ENCODE results near the gene NT5C1A.
A peak's percentile ranks its signal among the peaks of the same experiment; 100 is the strongest.

The NT5C1A gene

GRCh38 chr1:39615086-39615673 is 56.7 kb downstream of the NT5C1A start:
- Histone ChIP-seq H4K20me1 (ENCODE audit: insufficient read depth, low read length) (no peaks in the 10 kb centered on the region), H3K9me3 (ENCODE audit: insufficient read depth, low read length) (no peaks in the 10 kb centered on the region), H3K27me3 (ENCODE audit: low read depth, low read length) (no peaks in the 10 kb centered on the region), H3K9ac (ENCODE audit: low read length) (no peak overlapping the region), H3K27ac (ENCODE audit: low read length) (no peak overlapping the region), H3K4me1 (ENCODE audit: low read length) (no peaks in the 10 kb centered on the region), H3K36me3 (replicated peaks; ENCODE audit: low read depth, low read length) (no peaks in the 10 kb centered on the region), H2AFZ (ENCODE audit: low read depth, low read length) (no peak overlapping the region), H3K79me2 (ENCODE audit: low read length) (no peaks in the 10 kb centered on the region), H3K4me2 (ENCODE audit: low read length) (no peak overlapping the region), H3K4me3 (ENCODE audit: low read length) (no peak overlapping the region)
- TF ChIP-seq EZH2phosphoT487 (IDR thresholded peaks at IDR 0.05; ENCODE audit: low read depth) (no peak), CTCF (IDR thresholded peaks at IDR 0.05; ENCODE audit: low read depth, low read length) (no peak)

DNA sequence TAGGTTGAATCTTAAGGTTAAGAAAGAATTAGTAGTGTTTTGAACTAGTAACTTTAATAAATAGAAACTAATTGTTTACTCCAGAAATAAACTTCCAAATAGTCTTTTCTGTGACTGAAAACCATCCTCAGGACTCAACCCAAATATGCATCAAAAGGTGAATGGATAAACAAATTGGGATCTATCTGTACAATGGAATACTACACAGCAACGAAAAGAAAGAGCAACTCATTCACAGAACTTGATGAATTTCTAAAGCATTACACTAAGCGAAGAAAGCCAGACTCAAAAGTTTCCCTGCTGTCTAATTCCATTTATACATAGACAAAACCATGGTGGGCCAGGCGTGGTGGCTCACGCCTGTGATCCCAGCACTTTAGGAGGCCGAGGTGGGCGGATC is 57.4 kb downstream of the NT5C1A start:
- H3K27me3 ChIP-seq (ENCODE audit: low read depth, low read length), result no peaks in the 10 kb centered on the region
- H3K9ac ChIP-seq (ENCODE audit: low read length), result no peak overlapping the region

DNA sequence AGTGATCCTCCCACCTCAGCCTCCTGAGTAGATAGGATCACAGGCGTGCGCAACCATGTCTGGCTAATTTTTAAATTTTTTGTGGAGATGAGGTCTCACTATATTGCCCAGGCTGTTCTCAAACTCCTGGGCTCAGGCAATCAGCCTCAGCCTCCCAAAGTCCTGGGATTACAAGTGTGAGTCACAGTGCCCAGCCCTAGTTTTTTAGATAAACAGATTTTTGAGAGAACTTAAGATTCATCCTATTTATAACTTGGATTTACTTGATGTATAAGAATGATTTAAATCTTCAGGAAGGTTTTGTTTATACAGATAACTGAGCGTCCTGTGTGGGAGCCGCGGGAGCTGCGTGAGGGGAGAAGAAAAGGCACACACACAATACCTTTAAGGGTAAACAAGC is 58.7 kb downstream of the NT5C1A start:
- no peaks in the 10 kb centered on the region for H3K27me3 ChIP-seq (ENCODE audit: low read depth, low read length)
- no peak overlapping the region for H2AFZ ChIP-seq (ENCODE audit: low read depth, low read length)
- no peaks in the 10 kb centered on the region for H4K20me1 ChIP-seq (ENCODE audit: insufficient read depth, low read length)
- H3K4me3 ChIP-seq (ENCODE audit: low read length), result no peak overlapping the region
- TF ChIP-seq EZH2phosphoT487 (IDR thresholded peaks at IDR 0.05; ENCODE audit: low read depth), result no peak
- TF ChIP-seq CTCF (IDR thresholded peaks at IDR 0.05; ENCODE audit: low read depth, low read length), result no peak
- H3K9me3 ChIP-seq (ENCODE audit: insufficient read depth, low read length), result no peaks in the 10 kb centered on the region
- no peak overlapping the region for H3K4me2 ChIP-seq (ENCODE audit: low read length)
- no peak overlapping the region for H3K9ac ChIP-seq (ENCODE audit: low read length)
- peaks cover 3% of the 10 kb centered on the region; the same call in 1 of the 2 replicates for H3K4me1 ChIP-seq (ENCODE audit: low read length)
- no peak overlapping the region for H3K27ac ChIP-seq (ENCODE audit: low read length)
- no peaks in the 10 kb centered on the region for H3K79me2 ChIP-seq (ENCODE audit: low read length)
- no peaks in the 10 kb centered on the region for H3K36me3 ChIP-seq (replicated peaks; ENCODE audit: low read depth, low read length)

More for the DNA sequence above, 57.4 kb downstream of the NT5C1A start:
- no peaks in the 10 kb centered on the region for H3K9me3 ChIP-seq (ENCODE audit: insufficient read depth, low read length)
- no peak overlapping the region for H2AFZ ChIP-seq (ENCODE audit: low read depth, low read length)
- H3K79me2 ChIP-seq (ENCODE audit: low read length), result no peaks in the 10 kb centered on the region
- H3K27ac ChIP-seq (ENCODE audit: low read length), result no peak overlapping the region
- no peak overlapping the region for H3K4me2 ChIP-seq (ENCODE audit: low read length)
- H4K20me1 ChIP-seq (ENCODE audit: insufficient read depth, low read length), result no peaks in the 10 kb centered on the region
- H3K36me3 ChIP-seq (replicated peaks; ENCODE audit: low read depth, low read length), result no peaks in the 10 kb centered on the region
- TF ChIP-seq EZH2phosphoT487 (IDR thresholded peaks at IDR 0.05; ENCODE audit: low read depth), result no peak
- TF ChIP-seq CTCF (IDR thresholded peaks at IDR 0.05; ENCODE audit: low read depth, low read length), result no peak
- no peak overlapping the region for H3K4me3 ChIP-seq (ENCODE audit: low read length)
- peaks cover under 1% of the 10 kb centered on the region; the same call in 1 of the 2 replicates for H3K4me1 ChIP-seq (ENCODE audit: low read length)

DNA sequence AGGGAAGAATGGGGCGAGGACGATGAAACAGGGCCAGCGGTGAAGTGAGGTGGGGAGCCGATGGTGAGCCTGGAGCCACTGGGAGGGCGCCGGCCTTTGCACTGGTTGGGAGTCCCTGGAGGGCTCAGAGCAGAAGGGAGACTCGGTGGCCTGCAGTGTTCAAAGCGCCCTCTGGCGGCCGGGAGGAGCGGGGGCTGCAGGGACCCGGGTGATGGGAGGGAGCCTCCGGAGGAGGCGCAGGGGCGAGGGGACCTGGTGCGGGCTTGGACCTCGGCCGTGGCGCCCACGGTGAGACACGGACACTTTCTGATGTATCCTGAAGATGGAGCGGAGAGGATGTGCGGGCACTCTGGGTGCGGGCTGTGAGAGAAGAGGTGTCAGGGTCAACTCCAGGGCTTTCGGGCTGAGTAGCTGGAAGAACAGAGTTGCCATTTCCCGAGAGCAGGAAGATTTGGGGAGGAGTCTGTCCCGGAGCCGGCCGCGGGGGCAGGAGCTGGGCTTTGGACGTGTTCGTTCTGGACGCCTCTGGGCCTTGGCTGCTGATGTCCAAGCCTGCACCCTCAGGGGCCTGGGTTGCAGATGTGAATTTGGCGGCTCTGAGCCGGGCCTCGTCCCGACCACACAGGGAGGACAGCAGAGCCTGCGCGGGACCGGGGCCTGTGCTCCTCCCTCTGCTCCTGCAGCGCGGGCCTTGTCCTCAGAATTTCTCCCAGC is 62.1 kb downstream of the NT5C1A start:
- Histone ChIP-seq H3K4me1 (ENCODE audit: low read length) (peaks cover 8% of the 10 kb centered on the region), H3K27ac (ENCODE audit: low read length) (no peak overlapping the region), H3K36me3 (replicated peaks; ENCODE audit: low read depth, low read length) (no peaks in the 10 kb centered on the region), H3K4me2 (ENCODE audit: low read length) (peak overlapping the region; percentile 36; the same call in 1 of the 2 replicates), H3K27me3 (ENCODE audit: low read depth, low read length) (no peaks in the 10 kb centered on the region), H3K4me3 (ENCODE audit: low read length) (no peak overlapping the region), H3K9ac (ENCODE audit: low read length) (no peak overlapping the region), H3K9me3 (ENCODE audit: insufficient read depth, low read length) (no peaks in the 10 kb centered on the region), H3K79me2 (ENCODE audit: low read length) (no peaks in the 10 kb centered on the region), H4K20me1 (ENCODE audit: insufficient read depth, low read length) (no peaks in the 10 kb centered on the region), H2AFZ (ENCODE audit: low read depth, low read length) (peak overlapping the region; percentile 95)
- TF ChIP-seq EZH2phosphoT487 (IDR thresholded peaks at IDR 0.05; ENCODE audit: low read depth) (no peak), CTCF (IDR thresholded peaks at IDR 0.05; ENCODE audit: low read depth, low read length) (peak; percentile 70)
